Measurements from ENCODE around the gene BAIAP2L2. TPM values are rescaled to one million over a fixed set of nuclear protein-coding genes. Genes with fewer than 3 reads are reported as not detected.

Gene BAIAP2L2
- total RNA-seq, 4 donors from 2014 or later, result 0.44 to 2.3 (median 1.2) TPM

GRCh38 chr22:38133331-38133730, 22.8 kb upstream of the BAIAP2L2 start:
- TF ChIP-seq, protein P1, sequence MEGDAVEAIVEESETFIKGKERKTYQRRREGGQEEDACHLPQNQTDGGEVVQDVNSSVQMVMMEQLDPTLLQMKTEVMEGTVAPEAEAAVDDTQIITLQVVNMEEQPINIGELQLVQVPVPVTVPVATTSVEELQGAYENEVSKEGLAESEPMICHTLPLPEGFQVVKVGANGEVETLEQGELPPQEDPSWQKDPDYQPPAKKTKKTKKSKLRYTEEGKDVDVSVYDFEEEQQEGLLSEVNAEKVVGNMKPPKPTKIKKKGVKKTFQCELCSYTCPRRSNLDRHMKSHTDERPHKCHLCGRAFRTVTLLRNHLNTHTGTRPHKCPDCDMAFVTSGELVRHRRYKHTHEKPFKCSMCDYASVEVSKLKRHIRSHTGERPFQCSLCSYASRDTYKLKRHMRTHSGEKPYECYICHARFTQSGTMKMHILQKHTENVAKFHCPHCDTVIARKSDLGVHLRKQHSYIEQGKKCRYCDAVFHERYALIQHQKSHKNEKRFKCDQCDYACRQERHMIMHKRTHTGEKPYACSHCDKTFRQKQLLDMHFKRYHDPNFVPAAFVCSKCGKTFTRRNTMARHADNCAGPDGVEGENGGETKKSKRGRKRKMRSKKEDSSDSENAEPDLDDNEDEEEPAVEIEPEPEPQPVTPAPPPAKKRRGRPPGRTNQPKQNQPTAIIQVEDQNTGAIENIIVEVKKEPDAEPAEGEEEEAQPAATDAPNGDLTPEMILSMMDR (IDR thresholded peaks at IDR 0.05; ENCODE audit: low read depth), result no peak

DNA sequence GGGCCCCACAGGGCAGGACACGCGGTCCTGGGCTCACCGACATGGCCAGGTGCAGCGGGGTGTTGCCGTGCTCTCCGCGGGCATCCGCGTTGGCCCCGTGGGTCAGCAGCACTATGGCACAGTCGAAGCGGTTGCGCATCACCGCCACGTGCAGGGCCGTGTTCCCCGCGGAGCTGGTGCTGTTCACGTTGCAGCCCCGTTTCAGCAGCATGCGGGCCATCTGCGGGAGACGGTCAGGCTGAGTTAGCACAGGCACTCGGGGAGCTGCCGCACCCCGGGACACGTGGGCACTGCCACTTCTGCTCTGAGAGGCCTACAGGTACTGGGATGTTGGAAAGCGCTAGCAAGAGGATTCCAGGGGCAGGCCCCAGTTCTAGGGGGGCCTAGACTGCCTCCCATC, 22.3 kb upstream of the BAIAP2L2 start:
- TF ChIP-seq, protein P1 (IDR thresholded peaks at IDR 0.05; ENCODE audit: low read depth), result no peak

- TF ChIP-seq, protein P1 (IDR thresholded peaks at IDR 0.05; ENCODE audit: low read depth), result no peak
Observed at GRCh38 chr22:38132136-38132535, 21.7 kb upstream of the BAIAP2L2 start.

GRCh38 chr22:38131399-38131798, 20.9 kb upstream of the BAIAP2L2 start:
- TF ChIP-seq, protein P1 (IDR thresholded peaks at IDR 0.05; ENCODE audit: low read depth), result no peak

- TF ChIP-seq, protein P1 (IDR thresholded peaks at IDR 0.05; ENCODE audit: low read depth), result no peak
Observed at GRCh38 chr22:38129856-38130255, 19.4 kb upstream of the BAIAP2L2 start.

GRCh38 chr22:38129021-38129420, 18.5 kb upstream of the BAIAP2L2 start:
- TF ChIP-seq, protein P1 (IDR thresholded peaks at IDR 0.05; ENCODE audit: low read depth), result no peak

- TF ChIP-seq, protein P1 (IDR thresholded peaks at IDR 0.05; ENCODE audit: low read depth), result no peak
Observed at GRCh38 chr22:38127869-38128268, 17.4 kb upstream of the BAIAP2L2 start.
